Parathyroid adenoma (tissue), 2 donors: Measurements from ENCODE around the gene FUOM.
A peak's percentile ranks its signal among the peaks of the same experiment; 100 is the strongest.

Source experiments
- H2AFZ ChIP-seq: fragments of 300-600 bp; sonication (generic); one replicate; pipeline ENCODE4 v1.7.0; 2017; ENCODE audit warnings: antibody characterized with exemption, mild to moderate bottlenecking
- H3K27ac ChIP-seq: fragments of 300-600 bp; sonication (generic); one replicate; pipeline ENCODE4 v1.7.0; 2017
- H3K27me3 ChIP-seq: fragments of 300-600 bp; sonication (generic); one replicate; pipeline ENCODE4 v1.7.0; 2017; ENCODE audit warnings: low read length; ENCODE audit not compliant: control insufficient read depth, insufficient read depth
- H3K36me3 ChIP-seq: fragments of 300-600 bp; sonication (generic); one replicate; pipeline ENCODE4 v1.7.0; 2017; ENCODE audit warnings: low read length; ENCODE audit not compliant: control insufficient read depth, insufficient read depth
- H3K4me1 ChIP-seq: fragments of 300-600 bp; sonication (generic); one replicate; pipeline ENCODE4 v1.7.0; 2017; ENCODE audit warnings: control low read depth
- H3K4me2 ChIP-seq: fragments of 300-600 bp; sonication (generic); one replicate; pipeline ENCODE4 v1.7.0; 2017; ENCODE audit warnings: low read length
- H3K4me3 ChIP-seq: fragments of 300-600 bp; sonication (generic); one replicate; pipeline ENCODE4 v1.7.0; 2017; ENCODE audit warnings: low read depth, low read length
- H3K79me2 ChIP-seq: fragments of 300-600 bp; sonication (generic); one replicate; pipeline ENCODE4 v1.7.0; 2017; ENCODE audit warnings: control low read depth
- H3K9ac ChIP-seq: fragments of 300-600 bp; sonication (generic); one replicate; pipeline ENCODE4 v1.7.0; 2017; ENCODE audit warnings: mild to moderate bottlenecking
- H3K9me3 ChIP-seq: fragments of 300-600 bp; sonication (generic); one replicate; pipeline ENCODE4 v1.7.0; 2017; ENCODE audit warnings: low read length; ENCODE audit not compliant: control insufficient read depth
- TF ChIP-seq, protein P1 (sequence below): fragments of 300-600 bp; sonication (generic); IDR thresholded peaks from one replicate; pipeline ENCODE4 v1.7.0; 2017; ENCODE audit warnings: antibody characterized with exemption, mild to moderate bottlenecking
- donor health status: primary hyperparathyroidism.

FUOM gene

DNA sequence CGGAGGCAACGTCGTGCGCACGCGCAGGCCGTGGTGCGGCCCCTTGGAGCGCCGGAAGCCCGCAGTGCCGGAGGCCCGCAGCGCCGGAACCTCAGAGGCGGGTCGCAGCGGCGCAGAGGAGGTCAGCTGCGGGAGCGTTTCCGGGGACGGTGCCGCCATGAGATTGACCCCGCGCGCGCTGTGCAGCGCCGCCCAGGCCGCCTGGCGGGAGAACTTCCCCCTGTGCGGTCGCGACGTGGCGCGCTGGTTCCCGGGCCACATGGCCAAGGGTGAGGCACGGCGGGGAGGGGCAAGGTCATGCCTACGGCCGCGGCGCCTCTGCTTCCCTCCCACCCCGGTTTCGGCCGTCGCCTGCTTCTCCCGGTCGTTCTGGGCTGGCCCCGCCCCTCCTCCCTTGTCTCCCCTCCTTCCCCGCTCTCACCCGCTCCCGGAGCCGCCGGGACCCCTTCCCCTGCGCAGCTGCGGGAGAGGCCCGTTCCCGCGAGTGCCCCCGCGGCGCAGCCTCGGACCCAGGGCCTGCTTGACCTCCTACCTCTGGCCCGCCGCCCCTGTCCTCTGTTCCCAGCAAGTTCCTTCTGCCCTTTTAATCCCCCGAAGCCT is 36.3 kb upstream of the FUOM start, which contains the start of gene MTG1:
Gene MTG1, plus strand, starts transcription at position 94 of the 600 bp plus-strand sequence. Its CDS starts 64 bp downstream, at position 158.
- H3K9ac ChIP-seq: peak within 1 kb of the TSS; percentile 89
- H3K4me3 ChIP-seq: peak within 1 kb of the TSS; percentile 88
- peaks cover 14% of the 10 kb centered on the region for H3K79me2 ChIP-seq
- H3K27ac ChIP-seq: peak within 1 kb of the TSS; percentile 57
- H3K4me1 ChIP-seq: peaks cover 2% of the 10 kb centered on the region
- TF ChIP-seq, protein P1, sequence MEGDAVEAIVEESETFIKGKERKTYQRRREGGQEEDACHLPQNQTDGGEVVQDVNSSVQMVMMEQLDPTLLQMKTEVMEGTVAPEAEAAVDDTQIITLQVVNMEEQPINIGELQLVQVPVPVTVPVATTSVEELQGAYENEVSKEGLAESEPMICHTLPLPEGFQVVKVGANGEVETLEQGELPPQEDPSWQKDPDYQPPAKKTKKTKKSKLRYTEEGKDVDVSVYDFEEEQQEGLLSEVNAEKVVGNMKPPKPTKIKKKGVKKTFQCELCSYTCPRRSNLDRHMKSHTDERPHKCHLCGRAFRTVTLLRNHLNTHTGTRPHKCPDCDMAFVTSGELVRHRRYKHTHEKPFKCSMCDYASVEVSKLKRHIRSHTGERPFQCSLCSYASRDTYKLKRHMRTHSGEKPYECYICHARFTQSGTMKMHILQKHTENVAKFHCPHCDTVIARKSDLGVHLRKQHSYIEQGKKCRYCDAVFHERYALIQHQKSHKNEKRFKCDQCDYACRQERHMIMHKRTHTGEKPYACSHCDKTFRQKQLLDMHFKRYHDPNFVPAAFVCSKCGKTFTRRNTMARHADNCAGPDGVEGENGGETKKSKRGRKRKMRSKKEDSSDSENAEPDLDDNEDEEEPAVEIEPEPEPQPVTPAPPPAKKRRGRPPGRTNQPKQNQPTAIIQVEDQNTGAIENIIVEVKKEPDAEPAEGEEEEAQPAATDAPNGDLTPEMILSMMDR: peak; percentile 34
- no peaks in the 10 kb centered on the region for H3K27me3 ChIP-seq
- H2AFZ ChIP-seq: peak within 1 kb of the TSS; percentile 87
- H3K4me2 ChIP-seq: peak within 1 kb of the TSS; percentile 67
- no peaks in the 10 kb centered on the region for H3K36me3 ChIP-seq
- H3K9me3 ChIP-seq: no peaks in the 10 kb centered on the region

DNA sequence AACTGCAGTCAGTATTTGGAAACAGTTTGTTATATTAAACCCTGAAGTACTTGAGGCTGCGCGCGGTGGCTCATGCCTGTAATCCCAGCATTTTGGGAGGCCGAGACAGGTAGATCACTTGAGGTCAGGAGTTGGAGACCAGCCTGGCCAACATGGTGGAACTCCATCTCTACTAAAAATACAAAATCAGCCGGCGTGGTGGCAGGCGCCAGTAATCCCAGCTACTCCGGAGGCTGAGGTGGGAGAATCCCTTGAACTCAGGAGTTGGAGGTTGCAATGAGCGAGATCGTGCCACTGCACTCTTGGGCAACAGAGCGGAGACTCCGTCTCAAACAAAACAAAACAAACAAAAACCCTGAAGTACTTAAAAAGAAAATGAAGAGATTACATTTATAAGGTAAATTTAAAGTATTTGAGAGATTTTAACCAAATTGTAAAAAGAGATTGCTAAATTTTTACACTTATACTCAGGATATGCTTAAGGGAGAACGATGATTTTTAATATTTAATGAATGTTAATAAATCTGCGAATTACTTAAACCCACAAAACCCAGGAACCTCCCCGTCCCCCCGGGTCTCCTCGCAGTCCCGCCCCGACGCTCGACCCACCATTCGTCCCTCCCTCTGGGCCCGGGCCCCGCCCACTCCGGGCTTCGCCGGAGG is 35.7 kb upstream of the FUOM start:
- Histone ChIP-seq H3K79me2 (peaks cover 10% of the 10 kb centered on the region), H3K27ac (peak overlapping the region; percentile 57), H3K9ac (no peak overlapping the region), H3K4me3 (peak overlapping the region; percentile 88), H2AFZ (peak overlapping the region; percentile 87), H3K4me1 (peaks cover 2% of the 10 kb centered on the region), H3K9me3 (no peaks in the 10 kb centered on the region), H3K36me3 (no peaks in the 10 kb centered on the region), H3K4me2 (peak overlapping the region; percentile 61), H3K27me3 (no peaks in the 10 kb centered on the region)
- TF ChIP-seq, protein P1: no peak

DNA sequence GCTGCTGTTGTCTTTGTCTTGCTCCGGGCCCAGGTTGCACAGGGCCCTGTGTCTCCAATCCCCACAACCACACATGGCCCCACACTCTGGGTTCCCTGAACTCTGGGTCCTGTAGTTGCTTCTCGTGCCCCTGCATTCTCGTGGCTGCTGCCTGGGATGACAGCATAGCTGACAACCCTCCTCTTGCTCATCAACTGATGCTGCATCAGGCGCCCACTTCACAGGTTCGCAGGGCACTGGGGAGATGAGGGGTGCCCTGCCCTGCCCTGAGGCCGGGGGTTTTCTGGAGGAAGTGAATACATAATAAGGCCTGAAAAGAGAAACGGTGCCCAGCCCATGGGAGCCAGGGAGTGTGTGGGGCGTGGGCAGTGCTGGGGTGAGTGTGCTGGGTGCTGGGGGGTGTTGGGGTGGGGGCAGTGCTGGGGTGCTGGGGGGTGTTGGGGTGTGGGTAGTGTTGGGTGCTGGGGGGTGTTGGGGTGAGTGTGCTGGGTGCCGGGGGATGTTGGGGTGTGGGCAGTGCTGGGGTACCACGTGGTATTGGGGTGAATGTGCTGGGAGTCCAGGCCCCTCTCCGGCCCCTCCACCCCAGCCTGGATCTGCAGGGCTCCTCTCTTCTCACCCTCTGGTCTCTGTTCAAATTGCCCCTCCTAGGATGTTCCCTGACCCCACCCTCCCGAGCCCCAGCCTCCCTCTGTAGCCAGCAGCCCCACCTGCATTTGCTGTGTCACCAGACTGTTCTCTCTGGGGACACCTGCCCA is 34.1 kb upstream of the FUOM start:
- Histone ChIP-seq H3K4me3 (no peak overlapping the region), H3K27me3 (no peaks in the 10 kb centered on the region), H3K79me2 (peaks cover 10% of the 10 kb centered on the region), H3K9me3 (no peaks in the 10 kb centered on the region), H3K9ac (no peak overlapping the region), H3K27ac (no peak overlapping the region), H2AFZ (no peak overlapping the region), H3K4me1 (peaks cover 2% of the 10 kb centered on the region), H3K36me3 (no peaks in the 10 kb centered on the region), H3K4me2 (no peak overlapping the region)
- TF ChIP-seq, protein P1: no peak

DNA sequence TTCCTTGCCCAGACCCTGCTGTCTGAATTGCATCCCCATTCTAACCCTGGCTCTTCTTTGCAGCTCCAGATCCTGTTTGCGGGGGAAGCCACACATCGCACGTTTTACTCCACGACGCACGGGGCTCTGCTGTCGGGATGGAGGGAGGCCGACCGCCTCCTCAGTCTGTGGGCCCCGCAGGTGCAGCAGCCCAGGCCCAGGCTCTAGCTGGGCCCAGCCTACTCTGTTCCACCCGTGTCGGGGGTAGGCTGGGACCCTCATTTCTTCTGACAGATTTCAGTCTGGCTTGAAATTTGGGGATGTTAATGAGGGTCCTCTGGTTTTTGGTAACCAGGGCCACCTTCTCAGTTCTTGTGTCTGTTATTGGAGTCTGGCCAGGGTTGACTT is 33.4 kb upstream of the FUOM start:
- no peak overlapping the region for H3K27ac ChIP-seq
- no peaks in the 10 kb centered on the region for H3K27me3 ChIP-seq
- H3K4me3 ChIP-seq: no peak overlapping the region
- no peak overlapping the region for H3K9ac ChIP-seq
- H3K9me3 ChIP-seq: no peaks in the 10 kb centered on the region
- TF ChIP-seq, protein P1: no peak
- peaks cover 9% of the 10 kb centered on the region for H3K79me2 ChIP-seq
- no peaks in the 10 kb centered on the region for H3K36me3 ChIP-seq
- H3K4me2 ChIP-seq: no peak overlapping the region
- no peak overlapping the region for H2AFZ ChIP-seq
- H3K4me1 ChIP-seq: peaks cover 2% of the 10 kb centered on the region
